GM10248 (cell line): ENCODE results near the gene STK11IP.

Source experiments
- CTCF ChIA-PET: fragments of 300-600 bp; sonication (Branson Sonifier 250); formaldehyde crosslinking; extraction: SDS; loops from one replicate; lab custom pipeline; 2021; ENCODE audit warnings: antibody characterized with exemption; lab: Yijun Ruan, JAX
- POLR2A ChIA-PET: fragments of 350-650 bp; sonication (Branson Sonifier 250); formaldehyde crosslinking; extraction: SDS; loops from one replicate; lab custom pipeline; 2020; ENCODE audit warnings: antibody characterized with exemption; lab: Yijun Ruan, JAX
- DNase-seq: peaks from one replicate; pipeline ENCODE4 v3.0.0; 2012; ENCODE audit errors: extremely low spot score
- TF ChIP-seq, protein P1 (sequence below): IDR thresholded peaks from 2 replicates; pipeline ENCODE4 v1.5.1; 2012; ENCODE audit warnings: mild to moderate bottlenecking, low read depth; ENCODE audit errors: extremely low read depth, missing control alignments, control extremely low read depth

STK11IP gene, protein sequence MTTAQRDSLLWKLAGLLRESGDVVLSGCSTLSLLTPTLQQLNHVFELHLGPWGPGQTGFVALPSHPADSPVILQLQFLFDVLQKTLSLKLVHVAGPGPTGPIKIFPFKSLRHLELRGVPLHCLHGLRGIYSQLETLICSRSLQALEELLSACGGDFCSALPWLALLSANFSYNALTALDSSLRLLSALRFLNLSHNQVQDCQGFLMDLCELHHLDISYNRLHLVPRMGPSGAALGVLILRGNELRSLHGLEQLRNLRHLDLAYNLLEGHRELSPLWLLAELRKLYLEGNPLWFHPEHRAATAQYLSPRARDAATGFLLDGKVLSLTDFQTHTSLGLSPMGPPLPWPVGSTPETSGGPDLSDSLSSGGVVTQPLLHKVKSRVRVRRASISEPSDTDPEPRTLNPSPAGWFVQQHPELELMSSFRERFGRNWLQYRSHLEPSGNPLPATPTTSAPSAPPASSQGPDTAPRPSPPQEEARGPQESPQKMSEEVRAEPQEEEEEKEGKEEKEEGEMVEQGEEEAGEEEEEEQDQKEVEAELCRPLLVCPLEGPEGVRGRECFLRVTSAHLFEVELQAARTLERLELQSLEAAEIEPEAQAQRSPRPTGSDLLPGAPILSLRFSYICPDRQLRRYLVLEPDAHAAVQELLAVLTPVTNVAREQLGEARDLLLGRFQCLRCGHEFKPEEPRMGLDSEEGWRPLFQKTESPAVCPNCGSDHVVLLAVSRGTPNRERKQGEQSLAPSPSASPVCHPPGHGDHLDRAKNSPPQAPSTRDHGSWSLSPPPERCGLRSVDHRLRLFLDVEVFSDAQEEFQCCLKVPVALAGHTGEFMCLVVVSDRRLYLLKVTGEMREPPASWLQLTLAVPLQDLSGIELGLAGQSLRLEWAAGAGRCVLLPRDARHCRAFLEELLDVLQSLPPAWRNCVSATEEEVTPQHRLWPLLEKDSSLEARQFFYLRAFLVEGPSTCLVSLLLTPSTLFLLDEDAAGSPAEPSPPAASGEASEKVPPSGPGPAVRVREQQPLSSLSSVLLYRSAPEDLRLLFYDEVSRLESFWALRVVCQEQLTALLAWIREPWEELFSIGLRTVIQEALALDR

DNA sequence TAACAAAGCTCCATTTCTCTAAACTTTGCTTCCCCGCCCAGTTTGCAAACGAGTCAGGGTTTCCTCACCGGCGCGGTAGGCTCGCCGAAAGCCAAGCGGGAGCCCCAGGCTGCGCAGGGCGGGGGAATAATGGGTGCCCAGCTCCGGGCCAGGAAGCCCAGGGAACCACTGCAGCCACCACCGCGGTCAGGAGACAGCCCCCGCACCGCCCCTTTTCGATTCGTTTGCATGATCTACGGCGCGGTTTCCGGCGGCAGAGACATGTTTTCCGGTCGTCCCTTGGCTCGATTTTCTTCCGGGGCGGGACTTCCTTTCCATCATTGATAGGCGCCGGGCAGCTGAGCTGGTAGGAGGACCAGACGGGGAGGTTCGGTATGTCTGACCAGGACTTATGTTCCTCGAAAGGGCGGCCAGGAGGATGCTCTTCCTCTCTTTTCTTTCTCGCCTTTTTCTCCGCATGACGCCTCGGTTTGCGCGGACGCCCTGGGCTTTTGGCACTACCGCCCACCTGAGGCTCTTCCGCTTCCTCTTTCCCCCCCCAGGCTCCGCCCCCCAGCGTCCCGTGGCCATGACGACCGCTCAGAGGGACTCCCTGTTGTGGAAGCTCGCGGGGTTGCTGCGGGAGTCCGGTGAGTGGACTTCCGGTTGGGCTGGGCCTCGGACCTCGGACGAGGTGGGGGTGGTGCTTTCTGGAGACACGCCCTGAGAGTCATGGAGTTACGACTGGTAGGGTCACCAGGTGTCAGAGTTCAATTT lies at the start of gene STK11IP:
STK11IP (plus strand) TSS at position 306 of the 756 bp plus-strand sequence; CDS start at position 569, 263 bp downstream.
- peak; percentile 96 for DNase-seq
- ChIA-PET POLR2A (interaction anchor here (0.5 to 0.6 kb wide), 3 partner anchors 54 to 1015 kb away, joined by 3 to 4 read pairs (median 3); partner anchors contain the start of genes CHPF and TMEM198), CTCF (interaction anchor here (0.8 to 3.9 kb wide), 11 partner anchors 12 to 209 kb away, joined by 3 to 21 read pairs (median 4); partner anchors contain the start of genes CHPF, DNPEP and TMEM198)
- TF ChIP-seq, protein P1, sequence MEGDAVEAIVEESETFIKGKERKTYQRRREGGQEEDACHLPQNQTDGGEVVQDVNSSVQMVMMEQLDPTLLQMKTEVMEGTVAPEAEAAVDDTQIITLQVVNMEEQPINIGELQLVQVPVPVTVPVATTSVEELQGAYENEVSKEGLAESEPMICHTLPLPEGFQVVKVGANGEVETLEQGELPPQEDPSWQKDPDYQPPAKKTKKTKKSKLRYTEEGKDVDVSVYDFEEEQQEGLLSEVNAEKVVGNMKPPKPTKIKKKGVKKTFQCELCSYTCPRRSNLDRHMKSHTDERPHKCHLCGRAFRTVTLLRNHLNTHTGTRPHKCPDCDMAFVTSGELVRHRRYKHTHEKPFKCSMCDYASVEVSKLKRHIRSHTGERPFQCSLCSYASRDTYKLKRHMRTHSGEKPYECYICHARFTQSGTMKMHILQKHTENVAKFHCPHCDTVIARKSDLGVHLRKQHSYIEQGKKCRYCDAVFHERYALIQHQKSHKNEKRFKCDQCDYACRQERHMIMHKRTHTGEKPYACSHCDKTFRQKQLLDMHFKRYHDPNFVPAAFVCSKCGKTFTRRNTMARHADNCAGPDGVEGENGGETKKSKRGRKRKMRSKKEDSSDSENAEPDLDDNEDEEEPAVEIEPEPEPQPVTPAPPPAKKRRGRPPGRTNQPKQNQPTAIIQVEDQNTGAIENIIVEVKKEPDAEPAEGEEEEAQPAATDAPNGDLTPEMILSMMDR, result no peak

DNA sequence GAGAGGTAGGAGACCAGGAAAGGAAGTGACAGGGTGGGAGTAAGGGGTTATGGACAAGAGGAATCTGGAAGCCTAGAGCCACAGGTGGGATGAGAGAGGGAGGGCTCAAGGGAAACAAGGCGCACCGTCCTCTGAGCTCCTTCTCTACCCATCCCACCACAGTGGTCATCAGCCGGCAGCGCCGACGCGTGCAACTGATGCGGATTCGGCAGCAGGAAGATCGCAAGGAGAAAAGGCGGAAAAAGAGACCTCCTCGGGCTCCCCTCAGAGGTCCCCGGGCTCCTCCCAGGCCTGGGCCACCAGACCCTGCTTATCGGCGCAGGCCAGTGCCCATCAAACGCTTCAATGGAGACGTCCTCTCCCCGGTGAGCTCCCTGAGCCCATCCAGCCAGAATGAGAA lies 48.7 kb upstream of the STK11IP start:
- POLR2A ChIA-PET, result no interaction called here
- TF ChIP-seq, protein P1, result no peak
- CTCF ChIA-PET, result interaction anchor here (0.7 to 2.7 kb wide), 8 partner anchors 8 to 94 kb away, joined by 3 to 18 read pairs (median 4); no protein-coding TSS in a partner anchor
- DNase-seq, result no peak

DNA sequence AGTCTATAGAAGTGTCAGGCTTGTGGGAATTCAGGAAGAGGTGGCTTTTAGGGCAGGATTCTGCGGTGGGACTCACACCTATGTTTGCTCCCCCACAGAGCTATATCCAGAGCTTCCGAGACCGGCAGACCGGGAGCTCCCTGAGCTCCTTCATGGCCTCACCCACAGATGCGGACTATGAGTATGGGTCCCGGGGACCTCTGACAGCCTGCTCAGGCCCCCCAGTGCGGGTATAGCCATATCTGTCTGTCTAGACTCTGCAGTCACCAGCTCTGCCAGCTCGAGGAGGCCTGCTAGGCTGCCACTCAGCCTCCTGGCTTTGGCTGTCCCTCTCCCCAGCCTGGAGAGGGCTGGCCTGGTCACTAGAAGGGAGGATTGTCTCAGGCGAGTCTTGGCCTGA lies 48.0 kb upstream of the STK11IP start:
- ChIA-PET CTCF (interaction anchor here (0.7 to 2.7 kb wide), 5 partner anchors 8 to 140 kb away, joined by 4 to 18 read pairs (median 6); no protein-coding TSS in a partner anchor), POLR2A (no interaction called here)
- TF ChIP-seq, protein P1, result no peak
- no peak for DNase-seq

DNA sequence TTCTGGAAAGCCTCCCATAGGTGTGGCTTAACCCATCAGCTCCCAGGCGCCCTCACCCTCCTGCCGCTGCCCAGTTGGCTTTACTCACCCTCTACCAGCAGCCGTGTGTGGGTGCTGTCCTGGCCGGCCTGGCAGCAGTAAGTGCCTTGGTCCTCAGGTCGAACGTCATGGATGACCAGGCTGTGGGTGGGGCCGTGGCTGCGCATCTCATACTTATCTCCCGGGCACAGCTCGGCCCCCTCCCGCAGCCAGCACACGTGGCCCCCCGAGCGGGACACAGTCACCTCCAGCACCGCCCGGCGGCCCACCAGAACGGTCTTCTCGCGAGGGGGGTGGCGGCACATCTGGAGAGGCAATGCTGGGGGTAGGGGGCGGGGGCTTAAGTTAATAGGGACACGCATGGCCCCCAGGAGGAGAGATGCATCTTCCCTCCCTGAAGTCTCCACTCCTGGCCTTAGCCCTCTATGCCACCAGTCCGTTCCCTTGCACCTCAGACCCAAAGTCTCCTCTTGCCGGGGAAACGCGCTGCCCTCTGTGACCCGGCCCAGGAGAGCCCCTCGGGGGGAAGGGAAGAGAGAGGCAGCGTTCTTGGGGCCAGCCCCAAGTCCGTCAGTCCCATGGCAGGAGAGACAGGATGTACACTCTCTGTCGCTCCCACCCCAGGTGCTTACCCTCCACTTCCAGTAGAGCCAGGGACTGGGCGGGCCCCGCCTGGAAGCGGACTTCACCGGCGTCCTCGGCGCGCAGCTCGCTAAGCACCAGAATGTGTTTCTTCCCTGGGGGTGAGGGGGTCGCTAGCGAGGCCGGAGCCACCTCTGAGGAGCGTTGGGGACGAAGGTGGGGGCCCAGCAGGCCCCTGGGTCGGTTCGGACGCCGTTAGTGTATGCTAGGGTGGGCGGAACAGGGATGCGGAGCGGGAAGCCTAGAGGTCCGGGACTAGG lies 45.9 kb upstream of the STK11IP start:
- ChIA-PET POLR2A (no interaction called here), CTCF (interaction anchor here (1.0 to 7.9 kb wide), 9 partner anchors 8 to 149 kb away, joined by 3 to 63 read pairs (median 4); partner anchors contain the start of genes CHPF, STK11IP and TMEM198)
- no peak for DNase-seq
- TF ChIP-seq, protein P1, result no peak
